Activated T-helper 1 cell treated with anti-CD3 and anti-CD28 coated beads, Interleukin-12 subunit alpha, Interleukin-12 subunit beta, Interleukin-2, Interleukin-4 antibody, amounts not matched to agents 30 ng/mL and 10 ng/mL and 1 ng/mL, durations not matched to agents 14 hours and 24 hours and 36 hours (primary cell): ENCODE data around the gene AVL9. TPM values are rescaled to one million over a fixed set of nuclear protein-coding genes. Genes with fewer than 3 reads are reported as not detected.
"Not testable (repeated sequence)": the region's sequence is repeated elsewhere in the genome, so short reads cannot be mapped to it uniquely, and the experiment has no call there.

ENCODE experiments used
- DNase-seq: peaks from one replicate; pipeline ENCODE4 v3.0.0; 2021; ENCODE audit warnings: low spot score
- H3K27ac Mint-ChIP-seq: one replicate; pipeline ENCODE4 v1.8.0; 2021; ENCODE audit warnings: mild to moderate bottlenecking, mixed read lengths
- H3K27me3 Mint-ChIP-seq: one replicate; pipeline ENCODE4 v1.8.0; 2022; ENCODE audit warnings: mild to moderate bottlenecking, moderate library complexity, mixed read lengths; ENCODE audit not compliant: insufficient read depth
- H3K36me3 Mint-ChIP-seq: one replicate; pipeline ENCODE4 v1.8.0; 2021; ENCODE audit warnings: low read depth, mixed read lengths
- H3K4me1 Mint-ChIP-seq: one replicate; pipeline ENCODE4 v1.8.0; 2021; ENCODE audit warnings: low read depth, mixed read lengths
- H3K4me3 Mint-ChIP-seq: one replicate; pipeline ENCODE4 v1.8.0; 2021; ENCODE audit warnings: mild to moderate bottlenecking, moderate library complexity, mixed read lengths
- H3K9me3 Mint-ChIP-seq: one replicate; pipeline ENCODE4 v1.8.0; 2021; ENCODE audit warnings: mixed read lengths
- intact Hi-C: fragments of 100-400 bp; cut with micrococcal nuclease; formaldehyde crosslinking; loops from one replicate; pipeline ENCODE4 v1.15.1; 2024
- total RNA-seq: library from RNA; stranded (reverse); gene quantifications from 2 replicates; pipeline ENCODE4 v1.2.3, GENCODE V29; 2022

AVL9 gene
- total RNA-seq, 1 donor from 2014 or later = 50.6 TPM

GRCh38 chr7:32476816-32477648 is 18.3 kb upstream of the AVL9 start:
- intact Hi-C loops = no loop called here
- Mint-ChIP-seq H3K4me3 (no peak overlapping the region), H3K27me3 (peaks cover 4% of the 10 kb centered on the region)

GRCh38 chr7:32477649-32477980 is 17.7 kb upstream of the AVL9 start:
- H3K36me3 Mint-ChIP-seq = no peaks in the 10 kb centered on the region
- H3K4me3 Mint-ChIP-seq = no peak overlapping the region
- peaks cover 4% of the 10 kb centered on the region for H3K27me3 Mint-ChIP-seq
- intact Hi-C loops = no loop called here
- no peaks in the 10 kb centered on the region for H3K9me3 Mint-ChIP-seq
- no peak overlapping the region for H3K27ac Mint-ChIP-seq
- DNase-seq = no peak
- peaks cover 8% of the 10 kb centered on the region for H3K4me1 Mint-ChIP-seq

More at GRCh38 chr7:32476816-32477648, 18.3 kb upstream of the AVL9 start:
- DNase-seq = no peak
- Mint-ChIP-seq H3K27ac (no peak overlapping the region), H3K4me1 (peaks cover 8% of the 10 kb centered on the region), H3K9me3 (no peaks in the 10 kb centered on the region), H3K36me3 (no peaks in the 10 kb centered on the region)

DNA sequence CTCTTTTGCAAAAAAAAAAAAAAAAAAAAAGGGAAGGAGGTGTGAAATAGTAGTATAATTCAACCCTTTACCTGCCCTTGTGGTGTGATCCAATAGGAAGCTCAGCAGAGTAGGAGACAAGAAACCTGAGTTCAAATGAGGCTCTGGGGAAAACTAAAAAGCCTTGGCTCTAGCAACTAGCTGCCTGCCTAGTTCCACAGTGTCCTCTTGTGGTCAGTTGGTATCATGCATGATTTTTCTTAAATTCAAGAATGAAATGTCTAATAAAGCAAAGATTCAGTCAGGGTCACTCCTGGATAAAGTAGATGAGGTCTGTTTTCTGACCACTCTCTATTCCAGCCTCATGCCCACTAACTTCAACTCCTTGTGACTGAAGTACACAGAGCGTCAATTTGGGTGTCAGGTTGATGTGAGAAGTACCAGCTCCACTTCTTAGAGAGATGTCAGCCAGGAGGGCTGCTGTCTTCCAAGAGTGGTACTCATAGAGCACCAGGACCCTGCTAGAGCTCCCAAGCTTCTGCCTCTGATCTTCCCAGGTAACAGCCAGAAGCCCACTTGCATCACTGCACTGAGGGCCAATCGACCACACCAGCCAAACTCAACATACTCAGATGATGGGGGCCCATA is 15.6 kb upstream of the AVL9 start:
- H3K36me3 Mint-ChIP-seq = no peaks in the 10 kb centered on the region
- DNase-seq = no peak
- peaks cover 8% of the 10 kb centered on the region for H3K4me1 Mint-ChIP-seq
- peaks cover 4% of the 10 kb centered on the region for H3K27me3 Mint-ChIP-seq
- H3K4me3 Mint-ChIP-seq = no peak overlapping the region
- intact Hi-C loops = loop anchor here (5.0 kb wide), 1 partner anchor 737 kb away; no protein-coding TSS in a partner anchor
- H3K9me3 Mint-ChIP-seq = no peaks in the 10 kb centered on the region
- no peak overlapping the region for H3K27ac Mint-ChIP-seq

DNA sequence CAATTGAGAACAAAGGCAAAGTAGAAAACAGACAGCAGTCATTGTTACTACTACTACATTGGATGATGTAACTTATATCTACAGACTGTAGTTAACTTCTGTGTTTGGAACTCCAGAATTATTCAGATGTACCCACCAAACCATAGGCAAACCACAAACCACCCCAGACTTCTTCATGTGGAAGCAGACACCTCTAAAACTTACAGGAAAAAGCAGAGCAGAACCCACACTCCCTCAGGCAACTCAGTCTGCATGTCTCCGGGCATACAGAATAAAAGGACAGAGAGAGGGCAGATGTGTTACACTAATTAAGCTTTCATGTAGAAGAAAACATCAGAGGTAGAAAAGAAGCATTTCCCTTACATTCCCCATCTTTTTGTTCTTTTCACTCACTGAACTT is 14.1 kb upstream of the AVL9 start:
- Mint-ChIP-seq H3K4me1 (peaks cover 8% of the 10 kb centered on the region), H3K36me3 (peaks cover 8% of the 10 kb centered on the region), H3K27ac (no peak overlapping the region), H3K4me3 (no peak overlapping the region), H3K9me3 (no peaks in the 10 kb centered on the region), H3K27me3 (peaks cover 4% of the 10 kb centered on the region)
- DNase-seq = no peak
- intact Hi-C loops = loop anchor here (5.0 kb wide), 1 partner anchor 739 kb away; no protein-coding TSS in a partner anchor

DNA sequence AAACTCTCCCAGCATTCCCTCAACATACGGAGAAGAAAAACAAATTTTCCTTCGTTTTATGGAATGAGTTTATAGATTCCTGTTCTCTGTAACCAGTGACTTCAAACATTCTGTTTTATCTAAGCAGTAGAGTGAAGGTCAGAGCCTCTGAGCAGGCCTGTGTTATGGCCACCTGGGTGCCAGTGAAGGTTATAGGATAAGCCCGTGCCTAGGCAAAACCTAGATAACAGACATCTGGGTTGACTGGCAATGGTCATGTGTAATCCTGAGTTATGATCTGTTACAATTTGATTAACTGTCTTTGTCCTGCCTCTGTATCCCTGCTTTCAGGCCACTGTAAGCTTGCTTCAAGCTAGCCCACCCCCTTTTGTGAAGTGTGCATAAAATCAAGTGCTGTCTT is 13.4 kb upstream of the AVL9 start:
- no peak overlapping the region for H3K27ac Mint-ChIP-seq
- no peak for DNase-seq
- H3K4me3 Mint-ChIP-seq = no peak overlapping the region
- peaks cover 4% of the 10 kb centered on the region for H3K27me3 Mint-ChIP-seq
- H3K9me3 Mint-ChIP-seq = no peaks in the 10 kb centered on the region
- H3K36me3 Mint-ChIP-seq = peaks cover 9% of the 10 kb centered on the region
- peaks cover 8% of the 10 kb centered on the region for H3K4me1 Mint-ChIP-seq
- intact Hi-C loops = loop anchor here (5.0 kb wide), 1 partner anchor 740 kb away; no protein-coding TSS in a partner anchor

- no peak for DNase-seq
- intact Hi-C loops = loop anchor here (1.0 to 10.0 kb wide), 8 partner anchors 63 to 1985 kb away; partner anchors contain the start of genes BBS9, GARS1, GGCT and RP9
- H3K36me3 Mint-ChIP-seq = peaks cover 16% of the 10 kb centered on the region
- H3K4me1 Mint-ChIP-seq = peaks cover 24% of the 10 kb centered on the region
- no peaks in the 10 kb centered on the region for H3K9me3 Mint-ChIP-seq
- no peaks in the 10 kb centered on the region for H3K27me3 Mint-ChIP-seq
- peak overlapping the region; percentile 89 for H3K4me3 Mint-ChIP-seq
- H3K27ac Mint-ChIP-seq = peak overlapping the region; percentile 91
These were observed 5.5 kb upstream of the AVL9 start for GRCh38 chr7:32489788-32490126.

DNA sequence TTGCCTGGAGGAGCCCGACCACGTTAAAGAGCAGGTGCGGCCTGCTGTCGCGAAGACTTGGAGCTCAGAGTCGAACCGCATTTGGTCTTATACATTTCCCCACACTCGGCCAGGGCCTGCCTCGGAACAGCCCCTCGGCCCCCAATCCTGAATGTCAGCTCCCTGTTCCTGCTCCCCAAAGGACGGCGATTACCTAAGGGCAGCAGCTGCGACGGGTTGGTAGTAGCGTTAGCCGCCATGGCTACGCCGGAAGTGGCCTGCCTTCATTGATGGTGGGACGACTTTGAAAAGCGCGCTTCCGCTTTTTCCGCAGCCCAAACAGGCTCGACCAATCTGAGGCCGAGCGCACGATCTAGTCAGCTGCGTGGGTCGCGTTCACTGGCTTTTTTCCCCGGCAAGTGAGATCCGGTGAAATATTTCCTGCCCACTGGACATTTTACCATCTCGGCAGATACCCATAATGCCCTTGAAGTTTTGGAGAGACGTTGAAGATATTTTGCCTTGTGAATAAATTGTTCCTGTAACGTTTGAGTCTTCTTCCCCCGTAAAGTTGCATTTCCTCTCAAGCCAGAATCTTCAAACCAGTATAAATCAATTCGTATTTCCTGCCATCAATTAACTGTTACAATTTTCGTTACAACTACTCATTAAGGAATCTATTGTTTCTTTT is 5.0 kb upstream of the AVL9 start, which contains the start of gene LSM5:
LSM5 (minus strand) TSS at position 254 of the 670 bp plus-strand sequence; CDS start at position 239, 15 bp downstream.
- peaks cover 14% of the 10 kb centered on the region for H3K36me3 Mint-ChIP-seq

GRCh38 chr7:32494946-32495297 is 367 bp upstream of the AVL9 start:
- H3K4me1 Mint-ChIP-seq = peaks cover 30% of the 10 kb centered on the region
- intact Hi-C loops = loop anchor here (1.0 to 10.0 kb wide), 8 partner anchors 8 to 1990 kb away; partner anchors contain the start of genes BBS9, GARS1, GGCT and NT5C3A
- no peak for DNase-seq
- no peaks in the 10 kb centered on the region for H3K27me3 Mint-ChIP-seq
- no peaks in the 10 kb centered on the region for H3K9me3 Mint-ChIP-seq
- H3K36me3 Mint-ChIP-seq = peaks cover 7% of the 10 kb centered on the region
- peak overlapping the region; percentile 92 for H3K4me3 Mint-ChIP-seq
- peak overlapping the region; percentile 88 for H3K27ac Mint-ChIP-seq

More for the DNA sequence above, 5.0 kb upstream of the AVL9 start, which contains the start of gene LSM5:
- H3K4me1 Mint-ChIP-seq = peaks cover 24% of the 10 kb centered on the region
- intact Hi-C loops = loop anchor here (1.0 to 10.0 kb wide), 8 partner anchors 63 to 1985 kb away; partner anchors contain the start of genes BBS9, GARS1, GGCT and RP9
- H3K9me3 Mint-ChIP-seq = no peaks in the 10 kb centered on the region
- no peaks in the 10 kb centered on the region for H3K27me3 Mint-ChIP-seq
- DNase-seq = peak; percentile 85
- H3K4me3 Mint-ChIP-seq = peak within 1 kb of the TSS; percentile 89
- peak within 1 kb of the TSS; percentile 91 for H3K27ac Mint-ChIP-seq

- H3K9me3 Mint-ChIP-seq = no peaks in the 10 kb centered on the region
- H3K4me1 Mint-ChIP-seq = peaks cover 33% of the 10 kb centered on the region
- peak overlapping the region; percentile 98 for H3K27ac Mint-ChIP-seq
- peak overlapping the region; percentile 93 for H3K4me3 Mint-ChIP-seq
- H3K36me3 Mint-ChIP-seq = peaks cover 16% of the 10 kb centered on the region
- DNase-seq = no peak
- no peaks in the 10 kb centered on the region for H3K27me3 Mint-ChIP-seq
- intact Hi-C loops = loop anchor here (10.0 kb wide), 2 partner anchors 1901 to 1991 kb away; partner anchors contain the start of genes GARS1 and GGCT
These were observed 944 bp downstream of the AVL9 start for GRCh38 chr7:32496052-32496813.

DNA sequence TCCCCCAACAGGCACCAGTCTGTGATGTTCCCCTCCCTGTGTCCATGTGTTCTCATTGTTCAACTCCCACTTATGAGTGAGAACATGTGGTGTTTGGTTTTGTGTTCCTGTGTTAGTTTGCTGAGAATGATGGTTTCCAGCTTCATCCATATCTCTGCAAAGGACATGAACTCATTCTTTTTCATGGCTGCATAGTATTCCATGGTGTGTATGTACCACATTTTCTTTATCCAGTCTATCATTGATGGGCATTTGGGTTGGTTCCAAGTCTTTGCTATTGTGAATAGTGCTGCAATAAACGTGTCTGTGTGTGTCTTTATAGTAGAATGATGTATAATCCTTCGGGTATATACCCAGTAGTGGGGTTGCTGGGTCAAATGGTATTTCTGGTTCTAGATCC is 4.5 kb downstream of the AVL9 start:
- H3K27ac Mint-ChIP-seq, H3K9me3 Mint-ChIP-seq, H3K4me3 Mint-ChIP-seq, DNase-seq, H3K27me3 Mint-ChIP-seq: not testable (repeated sequence)
- Mint-ChIP-seq H3K4me1 (peaks cover 48% of the 10 kb centered on the region), H3K36me3 (peaks cover 22% of the 10 kb centered on the region)
- intact Hi-C loops = loop anchor here (10.0 kb wide), 2 partner anchors 1905 to 1995 kb away; partner anchors contain the start of genes GARS1 and GGCT

GRCh38 chr7:32500216-32500615 is 4.9 kb downstream of the AVL9 start:
- H3K9me3 Mint-ChIP-seq, DNase-seq, intact Hi-C loops, H3K4me3 Mint-ChIP-seq, H3K27ac Mint-ChIP-seq, H3K27me3 Mint-ChIP-seq: not testable (repeated sequence)
- peaks cover 22% of the 10 kb centered on the region for H3K36me3 Mint-ChIP-seq
- H3K4me1 Mint-ChIP-seq = peaks cover 48% of the 10 kb centered on the region

DNA sequence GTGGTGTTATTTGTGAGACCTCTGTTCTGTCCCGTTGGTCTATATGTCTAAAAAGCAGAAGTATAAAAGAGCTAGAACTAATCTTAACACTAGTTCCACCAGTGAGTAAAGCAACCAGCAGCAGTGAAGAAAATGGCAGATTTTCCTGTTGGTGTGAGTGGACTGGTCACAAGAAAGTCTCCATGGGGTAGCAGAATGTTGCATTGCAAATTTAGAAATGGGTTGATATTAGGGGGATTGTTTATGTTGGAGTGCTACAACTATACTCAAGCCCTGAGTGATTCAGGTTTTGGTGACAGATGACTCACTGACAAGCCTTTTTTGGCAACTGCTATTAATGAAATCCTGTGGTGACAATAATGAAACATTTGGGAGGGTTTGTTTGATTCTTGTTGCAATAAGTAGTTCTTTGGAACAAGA is 5.6 kb downstream of the AVL9 start:
- peak overlapping the region; percentile 43 for H3K4me3 Mint-ChIP-seq
- no peaks in the 10 kb centered on the region for H3K9me3 Mint-ChIP-seq
- peaks cover 21% of the 10 kb centered on the region for H3K36me3 Mint-ChIP-seq
- no peaks in the 10 kb centered on the region for H3K27me3 Mint-ChIP-seq
- peak overlapping the region; percentile 74 for H3K27ac Mint-ChIP-seq
- DNase-seq = no peak
- peaks cover 48% of the 10 kb centered on the region for H3K4me1 Mint-ChIP-seq
- intact Hi-C loops = no loop called here
